ENCODE results near the gene RIMKLB. TPM values are rescaled to one million over a fixed set of nuclear protein-coding genes. Genes with fewer than 3 reads are reported as not detected.

RIMKLB gene
- polyA plus RNA-seq, 3 donors: 1.0 to 6.6 (median 1.2) TPM

DNA sequence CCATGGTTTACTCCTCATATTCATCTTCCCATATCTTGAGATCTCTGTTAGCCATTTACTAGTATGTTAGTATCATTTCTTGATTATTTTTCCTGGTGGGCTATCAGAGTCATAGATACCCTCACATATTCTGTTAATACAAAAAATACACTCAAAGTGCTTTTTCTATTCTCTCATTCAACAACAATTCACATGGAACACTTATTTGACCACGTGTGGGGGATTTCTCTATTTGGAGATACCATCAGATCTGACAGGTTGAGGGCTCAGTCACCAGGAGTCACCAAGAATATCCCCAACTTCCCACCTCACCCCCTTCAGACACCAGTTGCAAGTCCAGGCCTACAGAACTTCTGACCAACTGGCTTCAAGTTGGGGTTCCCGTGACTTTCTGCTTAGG lies 72.7 kb downstream of the RIMKLB start:
- Mint-ChIP-seq H3K4me3 (no peak overlapping the region), H3K9me3 (peaks cover 0 to 2% (median 0%) of the 10 kb centered on the region in 7 donors), H3K36me3 (peaks cover 12 to 16% of the 10 kb centered on the region in 2 donors), H3K27me3 (ENCODE audit: low read depth in 3 of 3) (peaks cover 0 to 3% (median 0%) of the 10 kb centered on the region in 3 donors), H3K27ac (peak overlapping the region in 2 of 7 donors; percentile 8 to 21), H3K4me1 (no peaks in the 10 kb centered on the region)
- H3K4me3 ChIP-seq (replicated peaks in 1 of 3; ENCODE audit: low read depth in 2 of 3, low read length in 3 of 3): no peak overlapping the region
- no peaks in the 10 kb centered on the region for H4K20me1 ChIP-seq (ENCODE audit: insufficient read depth, low read length)
- H2AFZ ChIP-seq (ENCODE audit: insufficient read depth, low read depth, low read length, poor library complexity, severe bottlenecking): no peak overlapping the region
- no peaks in the 10 kb centered on the region for H3K27me3 ChIP-seq (ENCODE audit: control insufficient read depth in 2 of 2, insufficient read depth in 2 of 2, low read length in 2 of 2)
- intact Hi-C loops (cut with micrococcal nuclease): no loop called here
- WGBS (ENCODE audit: insufficient coverage): no CpG with 5 or more reads among the region's 2 CpGs
- H3K9me3 ChIP-seq (replicated peaks in 1 of 2; ENCODE audit: control insufficient read depth in 1 of 2, insufficient read depth in 1 of 2, low read length in 2 of 2): no peaks in the 10 kb centered on the region
- peaks cover 0 to 8% of the 10 kb centered on the region in 2 donors for H3K36me3 ChIP-seq (replicated peaks in 1 of 2; ENCODE audit: control insufficient read depth in 1 of 2, insufficient read depth in 2 of 2, low read length in 2 of 2)
- H3K27ac ChIP-seq (ENCODE audit: low read depth in 1 of 2, low read length in 2 of 2): no peak overlapping the region
- no peak for DNase-seq
- no peak for TF ChIP-seq CTCF (IDR thresholded peaks at IDR 0.05)
- H3K9ac ChIP-seq (ENCODE audit: insufficient read depth, low read length, poor library complexity, severe bottlenecking): no peak overlapping the region
- H3K4me2 ChIP-seq (replicated peaks; ENCODE audit: extremely low read depth, low read length, poor library complexity, severe bottlenecking): no peak overlapping the region
- no peaks in the 10 kb centered on the region for H3K79me2 ChIP-seq (ENCODE audit: insufficient read depth, low read length)
- no peaks in the 10 kb centered on the region for H3K4me1 ChIP-seq (ENCODE audit: control insufficient read depth in 1 of 2, insufficient read depth in 2 of 2, low read length in 2 of 2)

DNA sequence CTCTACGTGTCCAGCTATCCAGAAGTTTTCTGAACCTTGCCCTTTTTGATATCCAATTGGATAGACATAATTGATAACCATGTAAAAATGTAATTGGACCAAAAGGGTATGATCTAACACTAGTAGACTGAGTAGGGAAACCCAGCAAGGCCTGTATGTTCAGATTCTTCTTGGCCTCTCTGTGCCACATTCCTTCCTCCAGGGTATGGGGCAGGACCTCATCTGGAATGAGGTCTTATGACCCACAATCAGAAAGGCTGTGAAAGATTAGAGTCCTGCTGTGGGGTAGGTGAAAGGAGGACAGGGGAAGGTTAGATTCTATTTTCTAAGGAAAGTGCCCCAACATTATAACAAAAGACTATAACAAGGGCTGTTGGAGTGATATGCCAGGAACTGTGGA lies 73.3 kb downstream of the RIMKLB start:
- TF ChIP-seq CTCF (IDR thresholded peaks at IDR 0.05): no peak
- Histone ChIP-seq H3K4me1 (ENCODE audit: control insufficient read depth in 1 of 2, insufficient read depth in 2 of 2, low read length in 2 of 2) (no peaks in the 10 kb centered on the region), H3K36me3 (replicated peaks in 1 of 2; ENCODE audit: control insufficient read depth in 1 of 2, insufficient read depth in 2 of 2, low read length in 2 of 2) (peaks cover 0 to 8% of the 10 kb centered on the region in 2 donors), H3K27me3 (ENCODE audit: control insufficient read depth in 2 of 2, insufficient read depth in 2 of 2, low read length in 2 of 2) (no peaks in the 10 kb centered on the region), H3K9me3 (replicated peaks in 1 of 2; ENCODE audit: control insufficient read depth in 1 of 2, insufficient read depth in 1 of 2, low read length in 2 of 2) (no peaks in the 10 kb centered on the region), H3K79me2 (ENCODE audit: insufficient read depth, low read length) (no peaks in the 10 kb centered on the region), H3K9ac (ENCODE audit: insufficient read depth, low read length, poor library complexity, severe bottlenecking) (no peak overlapping the region), H4K20me1 (ENCODE audit: insufficient read depth, low read length) (no peaks in the 10 kb centered on the region), H3K27ac (ENCODE audit: low read depth in 1 of 2, low read length in 2 of 2) (no peak overlapping the region), H3K4me3 (replicated peaks in 1 of 3; ENCODE audit: low read depth in 2 of 3, low read length in 3 of 3) (no peak overlapping the region), H2AFZ (ENCODE audit: insufficient read depth, low read depth, low read length, poor library complexity, severe bottlenecking) (no peak overlapping the region), H3K4me2 (replicated peaks; ENCODE audit: extremely low read depth, low read length, poor library complexity, severe bottlenecking) (no peak overlapping the region)
- Mint-ChIP-seq H3K27ac (peak overlapping the region in 1 of 7 donors; percentile 21), H3K4me3 (no peak overlapping the region), H3K9me3 (peaks cover 0 to 2% (median 0%) of the 10 kb centered on the region in 7 donors), H3K27me3 (ENCODE audit: low read depth in 3 of 3) (peaks cover 0 to 3% (median 0%) of the 10 kb centered on the region in 3 donors), H3K4me1 (no peaks in the 10 kb centered on the region), H3K36me3 (peaks cover 13 to 16% of the 10 kb centered on the region in 2 donors)
- DNase-seq: no peak
- 100% methylated on average over 1 of the region's 1 CpG for WGBS (ENCODE audit: insufficient coverage)
- intact Hi-C loops (cut with micrococcal nuclease): no loop called here

Data from CD14-positive monocyte (primary cell).